ENCODE data around the gene REEP1.
A peak's percentile ranks its signal among the peaks of the same experiment; 100 is the strongest.

The REEP1 gene

DNA sequence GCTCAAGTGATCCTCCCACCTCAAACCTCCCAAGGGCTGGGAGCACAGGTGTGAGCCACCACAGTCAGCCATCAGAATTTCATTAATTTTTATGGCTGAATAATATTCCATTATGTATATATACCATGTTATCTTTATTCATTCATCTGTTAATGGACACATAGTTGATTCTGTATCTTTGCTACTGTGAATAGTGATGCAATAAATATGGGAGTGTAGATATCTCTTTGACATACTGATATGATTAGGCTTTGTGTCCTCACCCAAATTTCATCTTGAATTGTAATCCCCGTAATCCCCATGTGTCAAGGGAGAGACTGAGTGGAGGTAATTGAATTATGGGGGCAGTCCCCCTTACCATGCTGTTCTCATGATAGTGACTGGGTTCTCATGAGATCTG lies 38.2 kb upstream of the REEP1 start:
- no peak for TF ChIP-seq TCF12 (IDR thresholded peaks at IDR 0.05; ENCODE audit: low read depth)
- TF ChIP-seq TEAD4 (IDR thresholded peaks at IDR 0.05) = no peak
- no peak for TF ChIP-seq FOXM1 (IDR thresholded peaks at IDR 0.05; ENCODE audit: borderline replicate concordance, low read depth)
- no peak for TF ChIP-seq YY1 (IDR thresholded peaks at IDR 0.05; ENCODE audit: low read depth)
- TF ChIP-seq NFIC (IDR thresholded peaks at IDR 0.05) = no peak
- TF ChIP-seq EGR1 (IDR thresholded peaks at IDR 0.05) = no peak
- TF ChIP-seq ZBTB7A (IDR thresholded peaks at IDR 0.05; ENCODE audit: low read depth) = no peak
- no peak for TF ChIP-seq RAD21 (IDR thresholded peaks at IDR 0.05; ENCODE audit: low read depth)
- TF ChIP-seq CREB1 (IDR thresholded peaks at IDR 0.05; ENCODE audit: low read depth) = no peak
- TF ChIP-seq, protein P1, sequence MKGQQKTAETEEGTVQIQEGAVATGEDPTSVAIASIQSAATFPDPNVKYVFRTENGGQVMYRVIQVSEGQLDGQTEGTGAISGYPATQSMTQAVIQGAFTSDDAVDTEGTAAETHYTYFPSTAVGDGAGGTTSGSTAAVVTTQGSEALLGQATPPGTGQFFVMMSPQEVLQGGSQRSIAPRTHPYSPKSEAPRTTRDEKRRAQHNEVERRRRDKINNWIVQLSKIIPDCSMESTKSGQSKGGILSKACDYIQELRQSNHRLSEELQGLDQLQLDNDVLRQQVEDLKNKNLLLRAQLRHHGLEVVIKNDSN (IDR thresholded peaks at IDR 0.05) = no peak
- TF ChIP-seq MAX (IDR thresholded peaks at IDR 0.05) = no peak
- TF ChIP-seq CEBPB (IDR thresholded peaks at IDR 0.05) = no peak
- TF ChIP-seq EP300 (IDR thresholded peaks at IDR 0.05; ENCODE audit: borderline replicate concordance) = no peak
- no peak for TF ChIP-seq REST (IDR thresholded peaks at IDR 0.05; ENCODE audit: low read depth)
- TF ChIP-seq TAF1 (IDR thresholded peaks at IDR 0.05; ENCODE audit: low read depth) = no peak

- TF ChIP-seq RAD21 (IDR thresholded peaks at IDR 0.05; ENCODE audit: low read depth) = peak; percentile 76
- TF ChIP-seq TCF12 (IDR thresholded peaks at IDR 0.05; ENCODE audit: low read depth) = no peak
These were observed 35.4 kb upstream of the REEP1 start for GRCh38 chr2:86372641-86373502.

GRCh38 chr2:86372133-86372532 lies 34.7 kb upstream of the REEP1 start:
- TF ChIP-seq TEAD4 (IDR thresholded peaks at IDR 0.05) = no peak
- TF ChIP-seq REST (IDR thresholded peaks at IDR 0.05; ENCODE audit: low read depth) = no peak
- TF ChIP-seq TAF1 (IDR thresholded peaks at IDR 0.05; ENCODE audit: low read depth) = no peak
- TF ChIP-seq, protein P1 (IDR thresholded peaks at IDR 0.05) = no peak
- TF ChIP-seq RAD21 (IDR thresholded peaks at IDR 0.05; ENCODE audit: low read depth) = no peak
- TF ChIP-seq NFIC (IDR thresholded peaks at IDR 0.05) = no peak
- TF ChIP-seq EGR1 (IDR thresholded peaks at IDR 0.05) = no peak
- no peak for TF ChIP-seq CEBPB (IDR thresholded peaks at IDR 0.05)
- no peak for TF ChIP-seq YY1 (IDR thresholded peaks at IDR 0.05; ENCODE audit: low read depth)

GRCh38 chr2:86371527-86371926 lies 34.1 kb upstream of the REEP1 start:
- TF ChIP-seq, protein P1 (IDR thresholded peaks at IDR 0.05) = no peak
- no peak for TF ChIP-seq MAX (IDR thresholded peaks at IDR 0.05)
- TF ChIP-seq ZBTB7A (IDR thresholded peaks at IDR 0.05; ENCODE audit: low read depth) = no peak
- TF ChIP-seq YY1 (IDR thresholded peaks at IDR 0.05; ENCODE audit: low read depth) = no peak
- no peak for TF ChIP-seq RAD21 (IDR thresholded peaks at IDR 0.05; ENCODE audit: low read depth)
- no peak for TF ChIP-seq CEBPB (IDR thresholded peaks at IDR 0.05)
- no peak for TF ChIP-seq TAF1 (IDR thresholded peaks at IDR 0.05; ENCODE audit: low read depth)
- TF ChIP-seq EP300 (IDR thresholded peaks at IDR 0.05; ENCODE audit: borderline replicate concordance) = no peak
- no peak for TF ChIP-seq FOXM1 (IDR thresholded peaks at IDR 0.05; ENCODE audit: borderline replicate concordance, low read depth)
- TF ChIP-seq NFIC (IDR thresholded peaks at IDR 0.05) = no peak
- no peak for TF ChIP-seq EGR1 (IDR thresholded peaks at IDR 0.05)
- TF ChIP-seq REST (IDR thresholded peaks at IDR 0.05; ENCODE audit: low read depth) = no peak
